SK-N-SH (cell line): ENCODE results near the gene PIGV. TPM values are rescaled to one million over a fixed set of nuclear protein-coding genes. Genes with fewer than 3 reads are reported as not detected.

Experiments used
- CTCF ChIA-PET: fragments of 300-600, 350-600 bp; formaldehyde crosslinking; extraction: SDS; loops from one replicate; lab custom pipeline; 2021; lab: Yijun Ruan, JAX
- POLR2A ChIA-PET: fragments of 350-600 bp; sonication (Branson Sonifier 250); formaldehyde crosslinking; extraction: SDS; loops from one replicate; lab custom pipeline; 2020; ENCODE audit warnings: antibody characterized with exemption, inconsistent platforms; lab: Yijun Ruan, JAX
- DNase-seq: peaks from one replicate; pipeline ENCODE4 v3.0.0; 2012
- H2AFZ ChIP-seq: fragments of 200-600 bp; sonication (generic); 2 replicates; pipeline ENCODE4 v1.8.1; 2016; ENCODE audit warnings: antibody characterized with exemption, mild to moderate bottlenecking, low read depth
- H3F3A ChIP-seq: fragments of 200-600 bp; sonication (generic); replicated peaks from 2 replicates; pipeline ENCODE3; 2016; ENCODE audit warnings: antibody characterized with exemption, mild to moderate bottlenecking; ENCODE audit not compliant: insufficient read depth
- H3K27ac ChIP-seq, 2 experiments: fragments of 200-500 bp in 1 of 2; fragments of 200-600 bp in 1 of 2; sonication (Bioruptor generic) in 1 of 2; sonication (generic), shearing (Covaris generic) in 1 of 2; 2 replicates each; pipeline versions ENCODE4 v1.5.1 to v1.6.1; 2014 to 2016; ENCODE audit warnings: low read depth in 2 of 2, inconsistent platforms in 1 of 2, low read length in 1 of 2, mild to moderate bottlenecking in 1 of 2, mixed read lengths in 1 of 2
- H3K27me3 ChIP-seq: fragments of 200-600 bp; sonication (generic), shearing (Covaris generic); 2 replicates; pipeline ENCODE4 v1.6.1; 2016; ENCODE audit warnings: mixed run types; ENCODE audit not compliant: insufficient read depth
- H3K36me3 ChIP-seq, 2 experiments: fragments of 200-500 bp in 1 of 2; fragments of 200-600 bp in 1 of 2; sonication (Bioruptor generic) in 1 of 2; sonication (generic) in 1 of 2; replicated peaks in 1 of 2; 2 replicates each; pipeline versions ENCODE3 to v1.5.1; 2014 to 2016; ENCODE audit warnings: low read length in 1 of 2, mild to moderate bottlenecking in 1 of 2; ENCODE audit not compliant: insufficient read depth in 2 of 2, control insufficient read depth in 1 of 2
- H3K4me1 ChIP-seq, 2 experiments: fragments of 200-500 bp in 1 of 2; fragments of 200-600 bp in 1 of 2; sonication (Bioruptor generic) in 1 of 2; sonication (generic), shearing (Covaris generic) in 1 of 2; 2 replicates each; pipeline versions ENCODE4 v1.5.1 to v1.6.1; 2014 to 2016; ENCODE audit warnings: low read depth in 1 of 2, low read length in 1 of 2, mixed run types in 1 of 2; ENCODE audit not compliant: insufficient read depth in 2 of 2, control insufficient read depth in 1 of 2
- H3K4me2 ChIP-seq: fragments of 200-600 bp; sonication (generic), shearing (Covaris generic); 2 replicates; pipeline ENCODE4 v1.6.1; 2017; ENCODE audit warnings: mixed run types
- H3K4me3 ChIP-seq, 2 experiments: fragments of 200-500 bp in 1 of 2; fragments of 200-600 bp in 1 of 2; sonication (Bioruptor generic) in 1 of 2; sonication (generic), shearing (Covaris generic) in 1 of 2; 2 replicates each; pipeline versions ENCODE4 v1.5.1 to v1.8.1; 2014 to 2016; ENCODE audit warnings: low read depth in 2 of 2, inconsistent platforms in 1 of 2, low read length in 1 of 2, mild to moderate bottlenecking in 1 of 2, mixed read lengths in 1 of 2, moderate library complexity in 1 of 2
- H3K79me2 ChIP-seq: fragments of 200-600 bp; sonication (generic); 2 replicates; pipeline ENCODE4 v1.8.1; 2017; ENCODE audit warnings: mild to moderate bottlenecking; ENCODE audit not compliant: insufficient read depth
- H3K9ac ChIP-seq: fragments of 200-600 bp; sonication (generic); 2 replicates; pipeline ENCODE4 v1.6.1; 2017; ENCODE audit warnings: mixed run types
- H3K9me2 ChIP-seq: fragments of 200-600 bp; sonication (generic); 2 replicates; pipeline ENCODE4 v1.6.1; 2017; ENCODE audit warnings: mixed run types
- H3K9me3 ChIP-seq: fragments of 200-600 bp; sonication (generic); 2 replicates; pipeline ENCODE4 v1.6.1; 2017; ENCODE audit warnings: mixed run types, mild to moderate bottlenecking, moderate library complexity
- H4K20me1 ChIP-seq: fragments of 200-600 bp; sonication (generic); 2 replicates; pipeline ENCODE4 v1.6.1; 2017; ENCODE audit warnings: mild to moderate bottlenecking, mixed run types; ENCODE audit not compliant: insufficient read depth
- ELF1 ChIP-seq: IDR thresholded peaks from 2 replicates; pipeline ENCODE4 v1.4.0; 2012
- EP300 ChIP-seq, 2 experiments: IDR thresholded peaks; 2 replicates each; pipeline versions ENCODE4 v1.4.0 to v1.6.1; 2012; ENCODE audit warnings: borderline replicate concordance in 1 of 2, low read depth in 1 of 2, low read length in 1 of 2
- FOXM1 ChIP-seq: IDR thresholded peaks from 2 replicates; pipeline ENCODE4 v1.4.0; 2012; ENCODE audit warnings: low read depth, mild to moderate bottlenecking
- GABPA ChIP-seq: IDR thresholded peaks from 2 replicates; pipeline ENCODE4 v1.4.0; 2012; ENCODE audit warnings: low read depth, mild to moderate bottlenecking
- IRF3 ChIP-seq: fragments of 150-350 bp; IDR thresholded peaks from 2 replicates; pipeline ENCODE4 v1.6.1; 2016; ENCODE audit warnings: mild to moderate bottlenecking, low read depth, low read length
- MAX ChIP-seq: IDR thresholded peaks from 2 replicates; pipeline ENCODE4 v1.4.0; 2012; ENCODE audit warnings: low read depth
- MEF2A ChIP-seq: IDR thresholded peaks from 2 replicates; pipeline ENCODE4 v1.4.0; 2012; ENCODE audit warnings: low read depth, borderline replicate concordance
- MXI1 ChIP-seq: IDR thresholded peaks from 2 replicates; pipeline ENCODE4 v1.6.1; 2012; ENCODE audit warnings: mild to moderate bottlenecking, low read depth, low read length, improper control_type of control experiment
- NFIC ChIP-seq: IDR thresholded peaks from 2 replicates; pipeline ENCODE4 v1.4.0; 2012; ENCODE audit warnings: borderline replicate concordance
- NRF1 ChIP-seq: IDR thresholded peaks from 2 replicates; pipeline ENCODE4 v1.6.1; 2012; ENCODE audit warnings: low read depth, mild to moderate bottlenecking, low read length
- POLR2AphosphoS5 ChIP-seq: IDR thresholded peaks from 2 replicates; pipeline ENCODE4 v1.6.1; 2012; ENCODE audit warnings: low read depth, low read length
- RCOR1 ChIP-seq: fragments of 150-350 bp; IDR thresholded peaks from 2 replicates; pipeline ENCODE4 v1.6.1; 2017; ENCODE audit warnings: antibody characterized with exemption, low read length
- RXRA ChIP-seq: IDR thresholded peaks from 2 replicates; pipeline ENCODE4 v1.4.0; 2012; ENCODE audit warnings: low read depth, mild to moderate bottlenecking, borderline replicate concordance
- SIN3A ChIP-seq: IDR thresholded peaks from 2 replicates; pipeline ENCODE4 v1.6.1; 2012; ENCODE audit warnings: low read depth, mild to moderate bottlenecking, low read length, moderate library complexity, borderline replicate concordance
- TAF1 ChIP-seq: IDR thresholded peaks from 2 replicates; pipeline ENCODE4 v1.6.1; 2012; ENCODE audit warnings: low read depth, mild to moderate bottlenecking, low read length, moderate library complexity, borderline replicate concordance
- TCF12 ChIP-seq: IDR thresholded peaks from 2 replicates; pipeline ENCODE4 v1.4.0; 2012
- TEAD4 ChIP-seq: IDR thresholded peaks from 2 replicates; pipeline ENCODE4 v1.4.0; 2012; ENCODE audit warnings: mild to moderate bottlenecking, borderline replicate concordance; ENCODE audit not compliant: insufficient read depth
- USF1 ChIP-seq: IDR thresholded peaks from 2 replicates; pipeline ENCODE4 v1.4.0; 2012; ENCODE audit warnings: low read depth, borderline replicate concordance
- USF2 ChIP-seq: fragments of 150-350 bp; IDR thresholded peaks from 2 replicates; pipeline ENCODE4 v1.6.1; 2017; ENCODE audit warnings: antibody characterized with exemption, low read length, low read depth, borderline replicate concordance
- whole genome bisulfite sequencing: methylation state at CpG from one replicate; pipeline ENCODE4 v1.1.6; 2017; ENCODE audit warnings: low lambda C conversion rate; 5-methylcytosine and 5-hydroxymethylcytosine counted together
- polyA plus RNA-seq, 3 experiments: library from polyadenylated mRNA; depleted of rRNA; stranded (reverse); fragments of >200 nt; gene quantifications; 2 replicates each; pipeline ENCODE4 v1.2.3, GENCODE V29; 2012
- TF ChIP-seq, protein P1 (sequence below): IDR thresholded peaks from 2 replicates; pipeline ENCODE4; 2012

Gene PIGV
- polyA plus RNA-seq, 1 of the 3 experiments (the other 2 are of a cell fraction), result 16.5 TPM

GRCh38 chr1:26781206-26781825, 6.4 kb upstream of the PIGV start:
- Histone ChIP-seq H3K36me3 (peaks cover 48 to 66% of the 10 kb centered on the region in 2 experiments), H3K27me3 (no peaks in the 10 kb centered on the region), H3F3A (peaks cover 20% of the 10 kb centered on the region), H3K4me3 (no peak overlapping the region), H4K20me1 (peaks cover 4% of the 10 kb centered on the region; the same call in 1 of the 2 replicates), H3K9me2 (no peaks in the 10 kb centered on the region), H3K79me2 (peaks cover 54% of the 10 kb centered on the region), H3K4me2 (no peak overlapping the region), H2AFZ (no peak overlapping the region), H3K9ac (no peak overlapping the region), H3K9me3 (no peaks in the 10 kb centered on the region), H3K4me1 (peaks cover 11 to 22% of the 10 kb centered on the region in 2 experiments), H3K27ac (0 out of 4 replicates have a peak overlapping the region, but pooled peaks of 1 of the 2 experiments have one; percentile 19)
- ChIA-PET CTCF (interaction anchor here (1.1 to 1.7 kb wide), 4 partner anchors 10 to 240 kb away, joined by 3 to 6 read pairs (median 4); no protein-coding TSS in a partner anchor), POLR2A (no interaction called here)
- TF ChIP-seq USF1 (no peak), ELF1 (no peak), FOXM1 (no peak), GABPA (no peak)
- 92% methylated on average over 11 of the region's 11 CpGs for WGBS
- no peak for DNase-seq

DNA sequence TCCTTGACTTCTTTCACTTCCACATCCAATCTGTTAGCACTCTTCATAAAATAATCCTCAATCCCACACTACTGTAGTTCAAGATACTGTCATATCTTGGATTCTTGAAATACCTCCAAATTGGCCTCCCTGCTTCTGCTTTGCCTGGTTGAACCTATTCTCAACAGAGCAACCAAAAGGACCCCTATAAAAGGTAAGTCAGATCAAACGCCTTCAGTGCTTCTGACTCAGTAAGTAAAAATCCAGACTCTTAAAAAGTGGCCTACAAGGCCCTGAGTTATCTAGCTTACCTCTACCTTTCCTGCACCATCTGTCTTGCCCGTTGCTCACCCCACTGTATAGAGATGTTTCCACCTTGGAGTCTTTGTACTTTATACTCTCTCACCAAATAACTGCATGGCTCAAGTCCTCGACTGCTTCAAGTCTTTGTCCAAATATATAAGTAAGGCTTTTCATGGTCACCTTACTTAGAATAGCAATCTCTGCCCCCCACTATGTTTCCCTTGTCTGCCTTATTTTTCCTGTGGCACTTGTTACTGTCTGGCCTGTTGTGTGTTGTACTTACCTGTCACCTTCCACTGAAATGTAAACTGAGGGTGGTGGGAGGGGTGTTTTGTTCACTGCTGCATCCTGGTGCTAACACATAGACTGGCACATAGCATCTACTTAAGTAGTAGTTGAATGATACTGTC, 5.1 kb upstream of the PIGV start:
- DNase-seq, result no peak
- H4K20me1 ChIP-seq, result peaks cover 4% of the 10 kb centered on the region; the same call in 1 of the 2 replicates
- ChIA-PET POLR2A (no interaction called here), CTCF (interaction anchor here (1.1 to 1.7 kb wide), 3 partner anchors 8 to 241 kb away, joined by 3 to 6 read pairs (median 4); no protein-coding TSS in a partner anchor)
- H3F3A ChIP-seq, result peaks cover 32% of the 10 kb centered on the region
- no peaks in the 10 kb centered on the region for H3K9me3 ChIP-seq
- 82% methylated on average over 3 of the region's 3 CpGs for WGBS
- peaks cover 34 to 61% of the 10 kb centered on the region in 2 experiments for H3K36me3 ChIP-seq
- TF ChIP-seq EP300 (IDR thresholded peaks at IDR 0.05; ENCODE audit: borderline replicate concordance in 1 of 2, low read depth in 1 of 2, low read length in 1 of 2), result no peak
- no peak for TF ChIP-seq RCOR1
- no peak for TF ChIP-seq TCF12
- TF ChIP-seq, protein P1, sequence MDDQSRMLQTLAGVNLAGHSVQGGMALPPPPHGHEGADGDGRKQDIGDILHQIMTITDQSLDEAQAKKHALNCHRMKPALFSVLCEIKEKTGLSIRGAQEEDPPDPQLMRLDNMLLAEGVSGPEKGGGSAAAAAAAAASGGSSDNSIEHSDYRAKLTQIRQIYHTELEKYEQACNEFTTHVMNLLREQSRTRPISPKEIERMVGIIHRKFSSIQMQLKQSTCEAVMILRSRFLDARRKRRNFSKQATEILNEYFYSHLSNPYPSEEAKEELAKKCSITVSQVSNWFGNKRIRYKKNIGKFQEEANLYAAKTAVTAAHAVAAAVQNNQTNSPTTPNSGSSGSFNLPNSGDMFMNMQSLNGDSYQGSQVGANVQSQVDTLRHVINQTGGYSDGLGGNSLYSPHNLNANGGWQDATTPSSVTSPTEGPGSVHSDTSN, result no peak
- TF ChIP-seq TEAD4, result no peak
- no peak for TF ChIP-seq USF2
- TF ChIP-seq MEF2A, result no peak
- no peak for TF ChIP-seq NFIC
- no peak for TF ChIP-seq SIN3A
- no peak for TF ChIP-seq FOXM1
- no peak for TF ChIP-seq MAX
- no peak for TF ChIP-seq MXI1
- no peak for TF ChIP-seq NRF1
- TF ChIP-seq POLR2AphosphoS5, result no peak
- no peak for TF ChIP-seq RXRA
- TF ChIP-seq TAF1, result no peak
- TF ChIP-seq IRF3, result no peak
- H3K4me3 ChIP-seq, result no peak overlapping the region
- H3K4me2 ChIP-seq, result no peak overlapping the region
- no peaks in the 10 kb centered on the region for H3K9me2 ChIP-seq
- H2AFZ ChIP-seq, result no peak overlapping the region
- peak overlapping the region in 1 of 2 experiments; percentile 98; a peak in 2 of 4 replicates for H3K27ac ChIP-seq
- no peaks in the 10 kb centered on the region for H3K27me3 ChIP-seq
- peaks cover 41% of the 10 kb centered on the region for H3K79me2 ChIP-seq
- H3K9ac ChIP-seq, result no peak overlapping the region
- H3K4me1 ChIP-seq, result peaks cover 23 to 34% of the 10 kb centered on the region in 2 experiments
